Tibial artery (tissue), 4 donors: ENCODE results near the gene ZNF516.
A peak's percentile ranks its signal among the peaks of the same experiment; 100 is the strongest.

ENCODE experiments used
- DNase-seq, 2 donors: peaks; one replicate each; pipeline ENCODE4 v3.0.0-alpha.2; 2019
- H3K27ac ChIP-seq, 2 donors: fragments of 200-600 bp; sonication (generic) in 1 of 2; 1 replicate in 1 of 2; 2 replicates in 1 of 2; pipeline ENCODE4 v1.5.1; 2018 to 2019; ENCODE audit warnings: mild to moderate bottlenecking in 1 of 2
- H3K27me3 ChIP-seq, 2 donors: fragments of 200-600 bp; sonication (generic) in 1 of 2; one replicate each; pipeline versions ENCODE4 v1.5.1 to v1.6.0; 2016 to 2019
- H3K36me3 ChIP-seq, 3 donors: fragments of 200-600 bp; sonication (generic) in 2 of 3; one replicate each; pipeline ENCODE4 v1.5.1; 2016 to 2019; ENCODE audit warnings: mild to moderate bottlenecking in 2 of 3
- H3K4me1 ChIP-seq, 4 donors: fragments of 200-600 bp; sonication (generic) in 2 of 4; 1 replicate in 3 of 4; 2 replicates in 1 of 4; pipeline ENCODE4 v1.5.1; 2016 to 2019
- H3K4me3 ChIP-seq, 2 donors: fragments of 200-600 bp; sonication (generic) in 1 of 2; 1 replicate in 1 of 2; 2 replicates in 1 of 2; pipeline ENCODE4 v1.5.1; 2018 to 2019; ENCODE audit warnings: mild to moderate bottlenecking in 2 of 2
- H3K9me3 ChIP-seq, 3 donors: fragments of 200-600 bp; sonication (generic) in 1 of 3; one replicate each; pipeline ENCODE4 v1.5.1; 2016 to 2019
- intact Hi-C: fragments of 100-400 bp; cut with DNase I; formaldehyde crosslinking; loops from one replicate; pipeline ENCODE4 v1.15.0; 2023; ENCODE audit warnings: low total_unique reads
- TF ChIP-seq, protein P1 (sequence below), 2 experiments: fragments of 200-600 bp in 1 of 2; fragments of 450-650 bp in 1 of 2; IDR thresholded peaks; one replicate each; pipeline ENCODE4 v1.5.1; 2017 to 2019; ENCODE audit warnings: antibody characterized with exemption in 2 of 2, mild to moderate bottlenecking in 1 of 2, moderate library complexity in 1 of 2

The ZNF516 gene

GRCh38 chr18:76492669-76493212 lies 2.3 kb downstream of the ZNF516 start:
- peaks cover 0 to 74% of the 10 kb centered on the region in 2 donors for H3K27me3 ChIP-seq
- peak; percentile 98 to 99 for DNase-seq
- peak overlapping the region; percentile 56 to 57 for H3K4me3 ChIP-seq
- peaks cover 0 to 55% (median 41%) of the 10 kb centered on the region in 4 donors for H3K4me1 ChIP-seq
- H3K27ac ChIP-seq, result peak overlapping the region; percentile 53 to 62
- no peaks in the 10 kb centered on the region for H3K36me3 ChIP-seq
- intact Hi-C loops, result no loop called here
- no peaks in the 10 kb centered on the region for H3K9me3 ChIP-seq
- TF ChIP-seq, protein P1, sequence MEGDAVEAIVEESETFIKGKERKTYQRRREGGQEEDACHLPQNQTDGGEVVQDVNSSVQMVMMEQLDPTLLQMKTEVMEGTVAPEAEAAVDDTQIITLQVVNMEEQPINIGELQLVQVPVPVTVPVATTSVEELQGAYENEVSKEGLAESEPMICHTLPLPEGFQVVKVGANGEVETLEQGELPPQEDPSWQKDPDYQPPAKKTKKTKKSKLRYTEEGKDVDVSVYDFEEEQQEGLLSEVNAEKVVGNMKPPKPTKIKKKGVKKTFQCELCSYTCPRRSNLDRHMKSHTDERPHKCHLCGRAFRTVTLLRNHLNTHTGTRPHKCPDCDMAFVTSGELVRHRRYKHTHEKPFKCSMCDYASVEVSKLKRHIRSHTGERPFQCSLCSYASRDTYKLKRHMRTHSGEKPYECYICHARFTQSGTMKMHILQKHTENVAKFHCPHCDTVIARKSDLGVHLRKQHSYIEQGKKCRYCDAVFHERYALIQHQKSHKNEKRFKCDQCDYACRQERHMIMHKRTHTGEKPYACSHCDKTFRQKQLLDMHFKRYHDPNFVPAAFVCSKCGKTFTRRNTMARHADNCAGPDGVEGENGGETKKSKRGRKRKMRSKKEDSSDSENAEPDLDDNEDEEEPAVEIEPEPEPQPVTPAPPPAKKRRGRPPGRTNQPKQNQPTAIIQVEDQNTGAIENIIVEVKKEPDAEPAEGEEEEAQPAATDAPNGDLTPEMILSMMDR (IDR thresholded peaks at IDR 0.05), result no peak

DNA sequence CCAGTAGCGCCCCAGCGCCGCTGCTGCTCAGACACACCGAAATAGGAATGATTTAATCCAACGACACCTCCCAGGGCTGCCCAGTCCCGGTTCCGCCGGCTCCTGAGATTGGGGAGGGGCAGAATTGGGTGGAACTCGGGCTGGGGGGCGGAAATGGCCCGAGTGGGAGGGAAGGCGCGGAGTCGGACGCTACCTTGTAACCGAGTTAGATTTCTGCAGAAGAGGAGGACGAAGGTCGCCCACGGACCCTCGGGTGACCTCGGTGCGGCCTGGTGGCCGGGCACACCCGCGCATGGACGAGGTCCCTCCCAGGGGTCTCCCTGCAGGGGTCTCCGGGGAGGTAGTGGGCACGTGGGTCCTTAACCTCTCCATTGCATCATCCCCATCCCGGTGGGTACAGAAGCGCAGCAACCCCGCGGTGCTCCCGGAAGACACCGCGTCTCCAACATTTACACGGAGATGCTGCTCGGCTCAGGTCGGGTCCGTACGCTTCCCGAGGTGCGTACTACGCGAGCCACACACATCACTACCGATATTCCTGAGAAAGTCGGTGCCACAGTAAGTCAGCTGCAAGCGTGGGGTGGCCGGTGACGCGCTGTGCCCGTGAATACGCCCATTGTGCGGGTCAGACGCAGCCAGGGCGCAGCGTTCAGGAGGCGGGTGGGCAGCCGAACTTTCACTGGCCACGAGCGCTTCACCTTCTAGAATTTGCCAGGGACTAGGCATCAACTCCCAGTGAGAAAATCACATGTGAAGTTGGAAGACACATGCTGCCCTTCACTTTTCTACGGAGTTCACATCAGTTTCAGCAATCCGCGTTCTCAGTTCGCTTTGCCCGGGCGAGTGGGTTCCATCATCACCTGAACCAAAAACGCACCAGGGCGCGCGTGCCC lies 3.0 kb downstream of the ZNF516 start:
- TF ChIP-seq, protein P1 (IDR thresholded peaks at IDR 0.05), result no peak
- no peaks in the 10 kb centered on the region for H3K9me3 ChIP-seq
- H3K4me1 ChIP-seq, result peaks cover 0 to 55% (median 41%) of the 10 kb centered on the region in 4 donors
- no peaks in the 10 kb centered on the region for H3K36me3 ChIP-seq
- no peak for DNase-seq
- intact Hi-C loops, result no loop called here
- H3K27me3 ChIP-seq, result peaks cover 0 to 74% of the 10 kb centered on the region in 2 donors
- H3K27ac ChIP-seq, result peak overlapping the region; percentile 53 to 62
- H3K4me3 ChIP-seq, result peak overlapping the region; percentile 56 to 57

DNA sequence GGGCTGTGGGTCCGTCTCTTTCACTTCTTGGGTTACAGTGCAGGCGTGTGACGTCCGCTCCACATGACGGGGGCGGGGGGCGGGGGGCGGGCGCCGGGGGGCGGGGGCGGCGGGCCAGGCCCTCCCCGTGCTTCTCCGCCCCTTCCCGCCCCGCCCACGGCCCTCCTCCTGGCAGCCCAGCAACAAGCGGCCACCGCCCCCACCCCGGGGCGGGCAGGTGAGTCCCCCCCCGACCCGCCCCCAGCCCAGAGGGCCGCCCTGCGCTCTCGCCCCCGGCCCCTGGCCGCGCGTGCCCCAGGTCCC lies 3.6 kb downstream of the ZNF516 start:
- Histone ChIP-seq H3K27me3 (peaks cover 0 to 72% of the 10 kb centered on the region in 2 donors), H3K4me1 (peaks cover 0 to 55% (median 41%) of the 10 kb centered on the region in 4 donors), H3K9me3 (no peaks in the 10 kb centered on the region), H3K4me3 (peak overlapping the region; percentile 56 to 57), H3K36me3 (no peaks in the 10 kb centered on the region), H3K27ac (peak overlapping the region; percentile 53 to 62)
- intact Hi-C loops, result no loop called here
- TF ChIP-seq, protein P1 (IDR thresholded peaks at IDR 0.05), result no peak
- DNase-seq, result peak; percentile 62 to 78

DNA sequence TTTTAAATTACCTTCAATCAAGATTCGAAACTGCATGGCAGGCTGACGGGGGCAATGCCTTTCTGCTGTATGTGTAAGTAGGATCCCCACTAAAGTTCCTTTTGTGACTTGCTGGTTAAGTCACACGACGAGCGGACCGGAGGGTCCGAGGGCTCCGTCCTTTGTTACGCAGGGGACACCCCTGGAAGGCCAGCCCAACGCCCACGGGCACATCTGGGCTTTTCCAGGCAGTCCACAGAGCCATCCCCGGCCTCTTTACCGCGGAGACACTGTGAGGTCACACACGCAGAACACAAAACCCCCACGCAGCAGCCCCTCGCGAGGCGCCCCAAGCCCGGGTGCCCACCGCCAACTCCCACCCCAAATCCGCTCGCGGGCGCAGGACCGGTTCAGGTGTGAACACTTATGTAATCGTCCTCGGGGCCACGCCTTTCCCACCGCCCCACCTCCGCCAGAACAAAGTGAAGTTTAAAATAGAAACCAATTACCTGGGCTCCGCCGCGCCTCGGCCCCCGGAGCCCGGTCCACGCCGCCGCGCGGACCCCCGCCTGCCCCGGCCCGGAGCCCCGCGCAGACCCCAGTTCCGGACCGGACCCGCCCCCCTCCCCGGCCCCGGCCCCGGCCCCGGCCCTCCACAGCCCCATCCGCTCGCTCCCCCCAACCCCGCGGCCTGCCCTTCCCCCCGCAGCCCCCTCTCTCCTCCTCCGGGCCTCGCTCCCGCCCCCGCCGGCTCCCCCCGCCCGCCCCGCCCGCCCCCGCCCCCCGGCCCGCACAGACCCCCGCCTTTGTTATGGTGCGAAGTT lies 4.2 kb downstream of the ZNF516 start:
- TF ChIP-seq, protein P1 (IDR thresholded peaks at IDR 0.05), result no peak
- intact Hi-C loops, result no loop called here
- peaks cover 0 to 69% of the 10 kb centered on the region in 2 donors for H3K27me3 ChIP-seq
- peak overlapping the region; percentile 53 to 62 for H3K27ac ChIP-seq
- peaks cover 0 to 51% (median 40%) of the 10 kb centered on the region in 4 donors for H3K4me1 ChIP-seq
- peak overlapping the region; percentile 56 to 57 for H3K4me3 ChIP-seq
- DNase-seq, result no peak
- H3K9me3 ChIP-seq, result no peaks in the 10 kb centered on the region
- H3K36me3 ChIP-seq, result no peaks in the 10 kb centered on the region

- peaks cover 0 to 65% of the 10 kb centered on the region in 2 donors for H3K27me3 ChIP-seq
- H3K36me3 ChIP-seq, result no peaks in the 10 kb centered on the region
- H3K9me3 ChIP-seq, result no peaks in the 10 kb centered on the region
- DNase-seq, result no peak
- intact Hi-C loops, result no loop called here
- H3K27ac ChIP-seq, result no peak overlapping the region
- TF ChIP-seq, protein P1 (IDR thresholded peaks at IDR 0.05), result no peak
- H3K4me1 ChIP-seq, result peaks cover 0 to 46% (median 38%) of the 10 kb centered on the region in 4 donors
- no peak overlapping the region for H3K4me3 ChIP-seq
Observed at GRCh38 chr18:76490033-76490432, 5.0 kb downstream of the ZNF516 start.
